ENCODE data around the gene CCDC112. TPM values are rescaled to one million over a fixed set of nuclear protein-coding genes. Genes with fewer than 3 reads are reported as not detected.
"Not testable (repeated sequence)": the region's sequence is repeated elsewhere in the genome, so short reads cannot be mapped to it uniquely, and the experiment has no call there.

Gene CCDC112
- total RNA-seq, 4 donors from 2014 or later = 6.8 to 13.2 (median 10.5) TPM

DNA sequence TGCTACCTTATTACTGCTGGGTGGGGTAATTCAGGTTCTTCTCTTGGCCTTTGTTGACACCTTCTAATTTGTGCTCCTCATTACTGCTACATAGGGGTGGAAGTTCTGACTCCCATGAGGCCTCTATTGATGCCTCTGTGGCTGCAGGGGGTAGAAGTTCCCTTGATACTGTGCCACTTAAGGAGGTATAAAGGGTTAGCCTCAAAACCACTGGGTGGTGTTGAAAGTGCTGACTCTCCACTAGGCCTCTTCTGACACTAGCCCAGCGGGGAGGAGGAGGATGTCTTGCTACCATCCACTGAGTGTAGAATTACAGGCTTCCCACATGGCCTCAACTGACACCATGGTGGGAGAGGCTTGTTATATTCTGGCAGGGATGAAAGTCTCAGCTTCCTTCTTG, 36.7 kb upstream of the CCDC112 start:
- no peaks in the 10 kb centered on the region for H3K9me3 ChIP-seq
- no peaks in the 10 kb centered on the region for H3K27me3 ChIP-seq
- DNase-seq = no peak
- no peak overlapping the region for H3K4me3 ChIP-seq
- TF ChIP-seq POLR2A (IDR thresholded peaks at IDR 0.05) = no peak
- TF ChIP-seq, protein P1, sequence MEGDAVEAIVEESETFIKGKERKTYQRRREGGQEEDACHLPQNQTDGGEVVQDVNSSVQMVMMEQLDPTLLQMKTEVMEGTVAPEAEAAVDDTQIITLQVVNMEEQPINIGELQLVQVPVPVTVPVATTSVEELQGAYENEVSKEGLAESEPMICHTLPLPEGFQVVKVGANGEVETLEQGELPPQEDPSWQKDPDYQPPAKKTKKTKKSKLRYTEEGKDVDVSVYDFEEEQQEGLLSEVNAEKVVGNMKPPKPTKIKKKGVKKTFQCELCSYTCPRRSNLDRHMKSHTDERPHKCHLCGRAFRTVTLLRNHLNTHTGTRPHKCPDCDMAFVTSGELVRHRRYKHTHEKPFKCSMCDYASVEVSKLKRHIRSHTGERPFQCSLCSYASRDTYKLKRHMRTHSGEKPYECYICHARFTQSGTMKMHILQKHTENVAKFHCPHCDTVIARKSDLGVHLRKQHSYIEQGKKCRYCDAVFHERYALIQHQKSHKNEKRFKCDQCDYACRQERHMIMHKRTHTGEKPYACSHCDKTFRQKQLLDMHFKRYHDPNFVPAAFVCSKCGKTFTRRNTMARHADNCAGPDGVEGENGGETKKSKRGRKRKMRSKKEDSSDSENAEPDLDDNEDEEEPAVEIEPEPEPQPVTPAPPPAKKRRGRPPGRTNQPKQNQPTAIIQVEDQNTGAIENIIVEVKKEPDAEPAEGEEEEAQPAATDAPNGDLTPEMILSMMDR (IDR thresholded peaks at IDR 0.05) = no peak
- H3K36me3 ChIP-seq = no peaks in the 10 kb centered on the region
- no peaks in the 10 kb centered on the region for H3K4me1 ChIP-seq
- H3K27ac ChIP-seq = no peak overlapping the region

DNA sequence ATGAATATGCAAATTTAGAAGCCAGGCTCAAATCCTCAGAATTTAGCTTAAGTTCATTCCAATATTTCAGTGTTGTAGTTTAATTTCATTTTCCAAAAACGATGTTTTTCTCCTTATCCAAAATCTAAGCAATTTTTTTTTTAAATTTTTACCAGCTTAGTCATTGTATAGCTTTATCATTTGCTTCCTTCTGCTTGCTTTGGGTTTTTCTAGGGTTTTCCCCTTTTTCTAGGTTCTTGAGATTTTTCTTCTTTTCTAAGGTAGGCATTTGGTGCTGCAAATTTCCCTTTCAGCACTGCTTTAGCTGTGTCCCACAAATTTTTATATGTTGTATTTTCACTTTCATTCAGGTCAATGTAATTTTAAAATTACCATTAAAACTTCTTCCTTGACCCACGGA, 34.4 kb upstream of the CCDC112 start:
- Histone ChIP-seq H3K27ac (no peak overlapping the region), H3K9me3 (no peaks in the 10 kb centered on the region), H3K4me3 (no peak overlapping the region), H3K4me1 (no peaks in the 10 kb centered on the region), H3K27me3 (no peaks in the 10 kb centered on the region), H3K36me3 (no peaks in the 10 kb centered on the region)
- no peak for TF ChIP-seq POLR2A (IDR thresholded peaks at IDR 0.05)
- TF ChIP-seq, protein P1 (IDR thresholded peaks at IDR 0.05) = no peak
- no peak for DNase-seq

DNA sequence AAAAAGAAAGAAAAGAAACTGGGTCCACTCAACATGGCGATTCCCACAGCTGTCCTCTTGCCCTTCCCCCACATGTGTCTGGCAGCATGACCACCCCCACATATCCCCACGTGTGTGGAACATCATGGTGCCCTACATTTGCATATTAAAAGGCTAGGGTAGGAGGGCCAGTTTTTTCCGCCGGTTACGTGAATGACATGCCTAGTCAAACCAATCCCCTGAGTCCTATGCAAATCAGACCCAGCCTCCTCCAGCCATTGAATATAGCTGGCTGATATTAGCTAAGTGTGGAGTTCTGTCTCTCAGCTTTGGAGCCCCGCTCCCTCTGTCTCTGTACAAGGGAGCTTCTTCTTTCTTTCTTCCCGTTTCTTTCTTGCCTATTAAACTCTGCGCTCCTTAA, 33.0 kb upstream of the CCDC112 start:
- peak in 2 of 3 donors; percentile 51 to 56 for DNase-seq
- Histone ChIP-seq H3K4me3 (no peak overlapping the region), H3K4me1 (no peaks in the 10 kb centered on the region), H3K27ac (no peak overlapping the region), H3K36me3 (no peaks in the 10 kb centered on the region), H3K9me3 (no peaks in the 10 kb centered on the region), H3K27me3 (no peaks in the 10 kb centered on the region)
- TF ChIP-seq POLR2A (IDR thresholded peaks at IDR 0.05) = no peak
- TF ChIP-seq, protein P1 (IDR thresholded peaks at IDR 0.05) = no peak

DNA sequence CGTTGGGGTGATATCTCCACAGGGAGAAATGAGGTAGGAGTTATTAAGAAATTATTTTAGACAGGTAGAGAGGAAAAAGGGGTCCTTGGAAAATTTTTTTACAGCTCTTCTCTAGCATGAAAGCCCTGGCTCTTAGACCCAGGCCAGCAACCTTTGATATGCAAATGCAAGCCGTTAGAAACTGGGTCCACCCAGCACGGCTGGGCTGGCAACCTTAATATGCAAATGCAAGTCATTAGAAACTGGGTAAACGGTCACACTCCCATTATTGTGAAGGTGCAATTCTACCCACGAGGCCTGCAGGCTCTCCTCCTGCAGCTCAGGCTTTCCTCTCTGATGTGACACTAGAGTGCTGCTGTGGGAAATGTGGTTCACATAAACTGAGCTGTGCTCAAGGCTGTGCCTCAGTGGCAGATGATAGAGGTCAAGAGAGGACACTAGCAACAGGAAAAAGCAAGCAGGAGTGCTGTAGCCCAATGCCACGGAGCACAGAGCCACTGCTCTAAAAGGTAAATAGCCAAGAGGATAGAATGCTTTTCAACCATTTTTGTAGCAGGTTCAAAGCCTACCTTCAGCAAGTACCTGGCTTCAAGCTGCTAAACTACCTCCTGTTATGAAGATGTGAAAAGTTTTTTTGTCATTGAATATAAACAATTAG, 32.3 kb upstream of the CCDC112 start:
- peak in 2 of 3 donors; percentile 30 to 51 for DNase-seq
- H3K36me3 ChIP-seq, H3K27ac ChIP-seq, H3K9me3 ChIP-seq, H3K4me1 ChIP-seq, H3K4me3 ChIP-seq, H3K27me3 ChIP-seq: not testable (repeated sequence)

DNA sequence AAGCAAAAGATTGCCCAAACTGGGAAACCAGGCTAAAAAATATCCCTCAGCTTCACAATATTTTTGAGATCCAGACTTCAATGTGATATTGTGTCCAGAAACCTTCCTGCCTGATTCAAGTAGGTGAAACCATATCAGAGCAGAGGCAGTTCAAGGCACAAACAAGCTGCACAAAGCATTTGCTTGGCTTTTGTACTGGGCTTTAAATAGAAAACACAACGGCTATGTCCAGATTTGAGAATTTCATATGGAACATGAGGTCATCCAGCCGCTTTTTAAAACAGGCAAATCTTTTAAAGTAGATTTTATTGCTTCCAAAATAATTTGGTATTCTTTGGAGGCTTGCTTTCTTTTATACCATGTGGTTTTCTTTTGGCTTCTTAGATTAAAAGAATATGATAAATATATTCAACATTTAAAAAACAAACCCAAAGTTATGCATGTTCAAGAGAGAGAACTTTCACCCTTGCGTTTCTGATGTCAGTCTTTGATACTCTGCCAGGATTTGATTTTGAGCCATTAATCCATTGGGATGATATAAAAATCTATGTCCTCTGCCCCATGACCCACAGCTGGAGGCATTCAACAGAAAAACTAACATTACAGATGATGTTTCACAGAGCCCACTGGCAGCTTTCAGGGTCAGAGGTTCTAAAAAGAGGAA, 29.0 kb upstream of the CCDC112 start:
- TF ChIP-seq POLR2A (IDR thresholded peaks at IDR 0.05) = no peak
- TF ChIP-seq, protein P1 (IDR thresholded peaks at IDR 0.05) = no peak
- H3K36me3 ChIP-seq = no peaks in the 10 kb centered on the region
- H3K27me3 ChIP-seq = no peaks in the 10 kb centered on the region
- no peaks in the 10 kb centered on the region for H3K9me3 ChIP-seq
- no peak overlapping the region for H3K27ac ChIP-seq
- H3K4me1 ChIP-seq = no peaks in the 10 kb centered on the region
- no peak overlapping the region for H3K4me3 ChIP-seq
- no peak for DNase-seq

DNA sequence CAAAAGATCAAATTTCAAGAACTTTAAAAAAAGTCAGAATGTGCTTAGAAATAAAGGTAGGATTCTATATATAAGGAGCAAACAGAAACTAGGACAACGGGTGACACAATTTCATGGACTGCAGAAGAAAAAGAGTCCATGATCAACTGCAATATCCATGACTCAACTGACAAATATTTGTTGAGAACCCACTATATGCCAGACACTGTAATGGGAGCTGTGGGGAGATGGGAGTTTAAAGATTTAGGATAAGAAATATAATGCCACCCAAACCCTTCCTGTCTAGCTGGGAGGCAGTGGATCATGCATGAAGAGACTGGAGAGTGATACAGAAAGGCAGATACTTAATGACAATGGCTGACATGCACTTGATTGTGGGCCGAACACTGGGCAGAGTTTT, 27.6 kb upstream of the CCDC112 start:
- Histone ChIP-seq H3K4me3 (no peak overlapping the region), H3K27me3 (no peaks in the 10 kb centered on the region), H3K36me3 (no peaks in the 10 kb centered on the region), H3K27ac (no peak overlapping the region), H3K9me3 (no peaks in the 10 kb centered on the region), H3K4me1 (no peaks in the 10 kb centered on the region)
- DNase-seq = no peak
- TF ChIP-seq, protein P1 (IDR thresholded peaks at IDR 0.05) = no peak
- no peak for TF ChIP-seq POLR2A (IDR thresholded peaks at IDR 0.05)
